ENCODE data around the gene UBE4B.

DNA sequence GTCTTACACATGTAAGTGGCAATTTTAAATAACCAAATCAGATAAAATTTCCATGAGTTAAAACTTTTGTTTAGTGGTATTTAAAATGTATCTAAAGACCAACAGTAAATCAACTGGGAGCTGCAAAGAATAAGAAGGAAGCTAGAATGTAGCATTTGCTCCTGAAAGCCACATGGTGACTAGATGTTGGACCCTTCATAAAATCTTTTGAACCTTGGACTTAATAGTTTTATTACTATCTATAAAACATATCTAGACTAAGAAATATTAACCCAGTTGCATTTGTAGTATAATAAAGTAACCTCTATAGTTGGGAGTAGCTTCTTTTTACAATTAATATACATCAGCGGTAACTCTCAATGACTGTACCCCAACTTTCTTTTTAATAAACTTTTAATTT is 72.1 kb downstream of the UBE4B start:
- TF ChIP-seq, protein P1, sequence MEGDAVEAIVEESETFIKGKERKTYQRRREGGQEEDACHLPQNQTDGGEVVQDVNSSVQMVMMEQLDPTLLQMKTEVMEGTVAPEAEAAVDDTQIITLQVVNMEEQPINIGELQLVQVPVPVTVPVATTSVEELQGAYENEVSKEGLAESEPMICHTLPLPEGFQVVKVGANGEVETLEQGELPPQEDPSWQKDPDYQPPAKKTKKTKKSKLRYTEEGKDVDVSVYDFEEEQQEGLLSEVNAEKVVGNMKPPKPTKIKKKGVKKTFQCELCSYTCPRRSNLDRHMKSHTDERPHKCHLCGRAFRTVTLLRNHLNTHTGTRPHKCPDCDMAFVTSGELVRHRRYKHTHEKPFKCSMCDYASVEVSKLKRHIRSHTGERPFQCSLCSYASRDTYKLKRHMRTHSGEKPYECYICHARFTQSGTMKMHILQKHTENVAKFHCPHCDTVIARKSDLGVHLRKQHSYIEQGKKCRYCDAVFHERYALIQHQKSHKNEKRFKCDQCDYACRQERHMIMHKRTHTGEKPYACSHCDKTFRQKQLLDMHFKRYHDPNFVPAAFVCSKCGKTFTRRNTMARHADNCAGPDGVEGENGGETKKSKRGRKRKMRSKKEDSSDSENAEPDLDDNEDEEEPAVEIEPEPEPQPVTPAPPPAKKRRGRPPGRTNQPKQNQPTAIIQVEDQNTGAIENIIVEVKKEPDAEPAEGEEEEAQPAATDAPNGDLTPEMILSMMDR (IDR thresholded peaks at IDR 0.05 in 8 of 11, conservative IDR thresholded peaks at IDR 0.05 in 3 of 11): no peak
- TF ChIP-seq POLR2A (IDR thresholded peaks at IDR 0.05): no peak

Measured in spleen (tissue), 7 donors.